Smooth muscle cell (in vitro differentiated cells): ENCODE data around the gene TUBB2A. TPM values are rescaled to one million over a fixed set of nuclear protein-coding genes. Genes with fewer than 3 reads are reported as not detected.

Source experiments
- DNase-seq: peaks from one replicate; lab custom pipeline; 2025; ENCODE audit not compliant: unreplicated experiment; lab: John Stamatoyannopoulos, UW
- H2AFZ ChIP-seq: fragments of 200-600 bp; sonication (generic); 2 replicates; pipeline ENCODE4 v1.6.0; 2016; ENCODE audit warnings: antibody characterized with exemption, low read depth, mild to moderate bottlenecking
- H3F3A ChIP-seq: fragments of 200-600 bp; sonication (generic); 2 replicates; pipeline ENCODE4 v1.6.0; 2017; ENCODE audit warnings: antibody characterized with exemption, low read depth
- H3K27ac ChIP-seq: fragments of 200-600 bp; sonication (generic); 2 replicates; pipeline ENCODE4 v1.5.1; 2016; ENCODE audit warnings: low read depth, mild to moderate bottlenecking
- H3K27me3 ChIP-seq: fragments of 200-600 bp; sonication (generic); 2 replicates; pipeline ENCODE4 v1.6.1; 2016; ENCODE audit warnings: low read depth, mild to moderate bottlenecking
- H3K36me3 ChIP-seq: fragments of 200-600 bp; sonication (generic); 2 replicates; pipeline ENCODE4 v1.5.1; 2016; ENCODE audit warnings: low read depth
- H3K4me1 ChIP-seq: fragments of 200-600 bp; sonication (generic); 2 replicates; pipeline ENCODE4 v1.5.1; 2016; ENCODE audit warnings: low read depth
- H3K4me2 ChIP-seq: fragments of 200-600 bp; sonication (generic); 2 replicates; pipeline ENCODE4 v1.6.0; 2016; ENCODE audit warnings: mild to moderate bottlenecking
- H3K4me3 ChIP-seq: fragments of 200-600 bp; sonication (generic); 2 replicates; pipeline ENCODE4 v1.5.1; 2016; ENCODE audit warnings: mild to moderate bottlenecking
- H3K79me2 ChIP-seq: fragments of 200-600 bp; sonication (generic); 2 replicates; pipeline ENCODE4 v1.6.0; 2016; ENCODE audit warnings: low read depth, mild to moderate bottlenecking
- H3K9ac ChIP-seq: fragments of 200-600 bp; sonication (generic); 2 replicates; pipeline ENCODE4 v1.6.0; 2016; ENCODE audit warnings: low read depth
- H3K9me3 ChIP-seq: fragments of 200-600 bp; sonication (generic); replicated peaks from 2 replicates; pipeline ENCODE4 v1.5.1; 2016; ENCODE audit warnings: low read depth
- H4K20me1 ChIP-seq: fragments of 200-600 bp; sonication (generic); 2 replicates; pipeline ENCODE4 v1.6.0; 2016; ENCODE audit warnings: low read depth
- CTCF ChIP-seq: fragments of 200-600 bp; sonication (generic); IDR thresholded peaks from 2 replicates; pipeline ENCODE4 v1.5.1; 2017; ENCODE audit warnings: borderline replicate concordance, mild to moderate bottlenecking, antibody characterized with exemption; ENCODE audit not compliant: insufficient read depth, poor library complexity, severe bottlenecking
- WGBS: methylation state at CpG from one replicate; pipeline ENCODE4 v1.1.7; 2016; ENCODE audit warnings: low lambda C conversion rate; 5-methylcytosine and 5-hydroxymethylcytosine counted together
- polyA plus RNA-seq: library from polyadenylated mRNA; unstranded; fragments of >200 nt; fragmentation: Nextera tagmentation; extraction: Ambion mirVana; gene quantifications from 2 replicates; pipeline ENCODE4 v1.2.1, GENCODE V29; 2016
- total RNA-seq: library from RNA; depleted of rRNA; stranded (reverse); fragments of >200 nt; gene quantifications from 2 replicates; pipeline ENCODE4 v1.2.3, GENCODE V29; 2014

Gene TUBB2A
- total and polyA plus RNA-seq, 2 experiments from 2014 or later, result 236 to 272 TPM

GRCh38 chr6:3151691-3152090 lies 5.7 kb downstream of the TUBB2A start:
- H3F3A ChIP-seq, result peaks cover 11% of the 10 kb centered on the region
- 81% methylated on average over 5 of the region's 5 CpGs for WGBS
- DNase-seq, result no peak
- no peak overlapping the region for H3K27ac ChIP-seq
- peaks cover 26% of the 10 kb centered on the region for H4K20me1 ChIP-seq
- H3K79me2 ChIP-seq, result peaks cover 3% of the 10 kb centered on the region
- no peaks in the 10 kb centered on the region for H3K9me3 ChIP-seq
- no peak overlapping the region for H3K4me2 ChIP-seq
- H3K36me3 ChIP-seq, result peaks cover 4% of the 10 kb centered on the region
- no peak overlapping the region for H3K4me3 ChIP-seq
- no peak overlapping the region for H2AFZ ChIP-seq
- no peak for TF ChIP-seq CTCF
- H3K9ac ChIP-seq, result no peak overlapping the region
- no peaks in the 10 kb centered on the region for H3K27me3 ChIP-seq
- H3K4me1 ChIP-seq, result no peaks in the 10 kb centered on the region

- no peak overlapping the region for H3K4me3 ChIP-seq
- WGBS, result 93% methylated on average over 6 of the region's 6 CpGs
- no peak for DNase-seq
- no peak overlapping the region for H3K9ac ChIP-seq
- no peaks in the 10 kb centered on the region for H3K9me3 ChIP-seq
- no peak overlapping the region for H3K4me2 ChIP-seq
- peaks cover under 1% of the 10 kb centered on the region for H4K20me1 ChIP-seq
- no peaks in the 10 kb centered on the region for H3K4me1 ChIP-seq
- no peaks in the 10 kb centered on the region for H3K36me3 ChIP-seq
- H3K79me2 ChIP-seq, result no peaks in the 10 kb centered on the region
- no peak overlapping the region for H2AFZ ChIP-seq
- no peak overlapping the region for H3K27ac ChIP-seq
- peaks cover 11% of the 10 kb centered on the region for H3F3A ChIP-seq
- no peaks in the 10 kb centered on the region for H3K27me3 ChIP-seq
- no peak for TF ChIP-seq CTCF
Observed at GRCh38 chr6:3147914-3148757, 9.2 kb downstream of the TUBB2A start.

GRCh38 chr6:3144571-3144970 lies 12.8 kb downstream of the TUBB2A start:
- H3K27me3 ChIP-seq, result no peaks in the 10 kb centered on the region
- H2AFZ ChIP-seq, result no peak overlapping the region
- H3K9me3 ChIP-seq, result no peaks in the 10 kb centered on the region
- no peak overlapping the region for H3K4me3 ChIP-seq
- no peaks in the 10 kb centered on the region for H3K36me3 ChIP-seq
- WGBS, result 81% methylated on average over 8 of the region's 8 CpGs
- H3K4me2 ChIP-seq, result no peak overlapping the region
- no peaks in the 10 kb centered on the region for H4K20me1 ChIP-seq
- H3K9ac ChIP-seq, result no peak overlapping the region
- H3K4me1 ChIP-seq, result no peaks in the 10 kb centered on the region
- no peaks in the 10 kb centered on the region for H3F3A ChIP-seq
- DNase-seq, result no peak
- no peak for TF ChIP-seq CTCF
- H3K27ac ChIP-seq, result no peak overlapping the region
- no peaks in the 10 kb centered on the region for H3K79me2 ChIP-seq

- Histone ChIP-seq H3K36me3 (peaks cover 8% of the 10 kb centered on the region), H3K4me2 (no peak overlapping the region), H3K27me3 (no peaks in the 10 kb centered on the region), H3K27ac (no peak overlapping the region), H3K4me1 (no peaks in the 10 kb centered on the region), H4K20me1 (no peaks in the 10 kb centered on the region), H3K4me3 (no peak overlapping the region), H3F3A (no peaks in the 10 kb centered on the region), H3K9me3 (no peaks in the 10 kb centered on the region), H3K79me2 (no peaks in the 10 kb centered on the region), H2AFZ (no peak overlapping the region), H3K9ac (no peak overlapping the region)
- DNase-seq, result no peak
- WGBS, result 94% methylated on average over 6 of the region's 6 CpGs
- TF ChIP-seq CTCF, result no peak
Observed at GRCh38 chr6:3143158-3143557, 14.2 kb downstream of the TUBB2A start.
